Naive thymus-derived CD4-positive, alpha-beta T cell (primary cell): ENCODE results near the gene ZBTB49. TPM values are rescaled to one million over a fixed set of nuclear protein-coding genes. Genes with fewer than 3 reads are reported as not detected.

ENCODE experiments used
- ATAC-seq: fragments of 150-1000 bp; cut with Tn5 transposase; 2 replicates; pipeline ENCODE4 v1.10.0; 2021; ENCODE audit warnings: mild to moderate bottlenecking, moderate library complexity
- CTCF ChIA-PET: fragments of 350-600 bp; sonication (Branson Sonifier 250); formaldehyde crosslinking; loops from one replicate; lab custom pipeline; 2021; ENCODE audit warnings: antibody characterized with exemption; lab: Charles Lee
- POLR2A ChIA-PET: fragments of 350-600 bp; sonication (Branson Sonifier 250); formaldehyde crosslinking; loops from one replicate; lab custom pipeline; 2021; ENCODE audit warnings: antibody characterized with exemption, inconsistent platforms; lab: Charles Lee
- DNase-seq, 9 donors: peaks; one replicate each; pipeline versions ENCODE4 v3.0.0 to v3.0.0-alpha.2; 2020 to 2022; ENCODE audit warnings: mixed read lengths in 1 of 9
- H3K27ac ChIP-seq: one replicate; pipeline ENCODE4 v1.7.0; 2013; ENCODE audit warnings: mild to moderate bottlenecking, low read depth, low read length, moderate library complexity
- H3K27me3 ChIP-seq, 2 donors: one replicate each; pipeline ENCODE4 v1.7.0; 2013; ENCODE audit warnings: low read length in 2 of 2, mild to moderate bottlenecking in 2 of 2, moderate library complexity in 2 of 2; ENCODE audit not compliant: control insufficient read depth in 2 of 2, insufficient read depth in 2 of 2
- H3K36me3 ChIP-seq, 3 experiments: 1 replicate in 2 of 3; 2 replicates in 1 of 3; pipeline ENCODE4 v1.7.0; 2013; ENCODE audit warnings: low read length in 3 of 3, mild to moderate bottlenecking in 3 of 3, moderate library complexity in 1 of 3; ENCODE audit not compliant: insufficient read depth in 3 of 3, control insufficient read depth in 2 of 3
- H3K4me1 ChIP-seq, 2 donors: one replicate each; pipeline ENCODE4 v1.7.0; 2013; ENCODE audit warnings: low read length in 2 of 2, mild to moderate bottlenecking in 2 of 2, moderate library complexity in 1 of 2; ENCODE audit not compliant: control insufficient read depth in 2 of 2, insufficient read depth in 2 of 2
- H3K4me3 ChIP-seq: 2 replicates; pipeline ENCODE4 v1.7.0; 2013; ENCODE audit warnings: mild to moderate bottlenecking, low read length
- H3K9me3 ChIP-seq, 3 experiments: 1 replicate in 2 of 3; 2 replicates in 1 of 3; pipeline ENCODE4 v1.7.0; 2013; ENCODE audit warnings: low read length in 3 of 3; ENCODE audit not compliant: control insufficient read depth in 2 of 3
- H3K27ac Mint-ChIP-seq, 9 donors: one replicate each; pipeline ENCODE4 v1.8.0; 2020 to 2022; ENCODE audit warnings: mixed read lengths in 9 of 9, mild to moderate bottlenecking in 8 of 9, moderate library complexity in 5 of 9, inconsistent platforms in 2 of 9
- H3K27me3 Mint-ChIP-seq, 5 donors: one replicate each; pipeline ENCODE4 v1.8.0; 2021 to 2022; ENCODE audit warnings: mixed read lengths in 5 of 5, mild to moderate bottlenecking in 1 of 5
- H3K36me3 Mint-ChIP-seq, 5 donors: one replicate each; pipeline ENCODE4 v1.8.0; 2020 to 2022; ENCODE audit warnings: mixed read lengths in 5 of 5, mild to moderate bottlenecking in 3 of 5, inconsistent platforms in 1 of 5
- H3K4me1 Mint-ChIP-seq, 7 donors: one replicate each; pipeline ENCODE4 v1.8.0; 2020 to 2022; ENCODE audit warnings: mixed read lengths in 7 of 7, mild to moderate bottlenecking in 3 of 7, inconsistent platforms in 1 of 7
- H3K4me3 Mint-ChIP-seq, 10 donors: one replicate each; pipeline ENCODE4 v1.8.0; 2020 to 2022; ENCODE audit warnings: mild to moderate bottlenecking in 10 of 10, mixed read lengths in 10 of 10, moderate library complexity in 6 of 10, inconsistent platforms in 2 of 10
- H3K9me3 Mint-ChIP-seq, 11 donors: one replicate each; pipeline ENCODE4 v1.8.0; 2020 to 2022; ENCODE audit warnings: mixed read lengths in 11 of 11, mild to moderate bottlenecking in 4 of 11, inconsistent platforms in 1 of 11, moderate library complexity in 1 of 11
- intact Hi-C, 2 donors: fragments of 100-400 bp; cut with micrococcal nuclease; formaldehyde crosslinking; loops; one replicate each; pipeline ENCODE4 v1.15.1; 2023
- polyA plus RNA-seq, 2 donors: library from polyadenylated mRNA; unstranded; fragments of 300-500 nt; fragmentation: Illumina TruSeq; gene quantifications; one replicate each; pipeline ENCODE4 v1.2.3, GENCODE V29; 2021
- total RNA-seq, 6 experiments: library from RNA in 5 of 6; stranded (reverse) in 5 of 6; gene quantifications; 1 replicate in 5 of 6; 2 replicates in 1 of 6; pipeline ENCODE4 v1.2.3 and lab custom pipeline; 2021 to 2026

Gene ZBTB49
- total and polyA plus RNA-seq, 7 experiments from 2014 or later, result 2.0 to 16.1 (median 8.0) TPM

DNA sequence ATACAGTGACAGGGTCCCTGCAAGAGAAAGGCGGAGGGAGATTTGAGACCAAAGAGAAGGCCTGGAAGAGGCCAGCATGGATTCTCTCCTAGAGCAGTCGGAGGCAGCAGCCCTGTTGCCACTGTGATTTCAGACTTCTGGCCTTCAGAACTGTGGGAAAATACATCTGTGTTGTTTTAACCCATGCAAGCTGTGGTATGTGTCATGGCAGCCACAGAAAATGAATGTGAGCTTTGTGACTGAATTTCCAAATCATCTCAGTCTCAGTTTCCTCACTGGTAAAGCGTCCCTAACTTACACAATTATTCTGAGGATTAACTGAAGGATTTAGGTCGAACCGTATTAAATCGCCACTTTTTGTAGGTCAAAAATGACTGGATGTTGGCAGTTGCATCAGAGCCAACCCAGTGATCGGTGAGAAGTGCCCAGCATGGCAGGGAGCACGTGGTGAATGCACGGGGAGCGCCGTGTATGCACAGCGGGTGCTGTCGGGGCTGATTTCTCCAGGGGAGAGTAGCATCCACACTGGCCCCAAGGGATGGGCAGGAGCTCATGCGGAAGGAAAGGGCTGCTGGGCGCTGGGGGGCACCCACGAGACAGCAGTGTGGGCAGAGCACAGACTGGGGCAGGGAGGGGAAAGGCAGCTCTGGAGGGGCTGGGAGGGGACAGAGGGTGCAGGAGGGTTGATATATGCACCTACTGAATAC lies 73.1 kb downstream of the ZBTB49 start:
- no peak for DNase-seq
- POLR2A ChIA-PET, result interaction anchor here (0.6 kb wide), 1 partner anchor 25 kb away, joined by 3 read pairs; no protein-coding TSS in a partner anchor

DNA sequence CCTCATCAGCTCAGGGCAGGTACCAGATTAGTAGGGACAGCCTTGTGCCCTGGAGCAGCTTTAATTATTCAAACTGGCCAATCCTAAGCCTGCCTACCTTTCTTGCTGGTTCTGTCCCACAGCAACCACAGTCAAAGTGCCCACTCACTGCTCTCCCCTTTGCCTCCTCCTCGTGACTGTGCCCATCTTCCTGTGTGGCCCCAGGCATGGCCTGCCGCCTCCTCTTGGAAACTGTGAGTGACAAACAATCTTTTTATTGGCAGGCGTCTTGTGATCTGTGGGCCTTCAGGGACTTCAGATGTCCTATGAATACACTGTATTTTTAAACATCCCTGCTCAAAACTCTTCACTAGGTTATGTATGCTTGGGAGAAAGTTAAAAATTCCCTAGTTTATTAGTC lies 74.0 kb downstream of the ZBTB49 start:
- ChIA-PET POLR2A (no interaction called here), CTCF (interaction anchor here (0.6 kb wide), 1 partner anchor 45 kb away, joined by 3 read pairs; no protein-coding TSS in a partner anchor)
- Histone ChIP-seq H3K9me3 (no peaks in the 10 kb centered on the region), H3K27me3 (no peaks in the 10 kb centered on the region), H3K27ac (no peak overlapping the region), H3K4me3 (no peak overlapping the region), H3K36me3 (no peaks in the 10 kb centered on the region), H3K4me1 (no peaks in the 10 kb centered on the region)
- intact Hi-C loops, result no loop called here
- Mint-ChIP-seq H3K27me3 (peaks cover 0 to 11% (median 11%) of the 10 kb centered on the region in 5 donors), H3K4me3 (no peak overlapping the region), H3K4me1 (peaks cover 0 to 2% (median 0%) of the 10 kb centered on the region in 7 donors), H3K36me3 (peaks cover 0 to 6% (median 3%) of the 10 kb centered on the region in 5 donors), H3K9me3 (peaks cover 0 to 11% (median 8%) of the 10 kb centered on the region in 11 donors), H3K27ac (no peak overlapping the region)
- DNase-seq, result no peak
- ATAC-seq, result no peak

More for the DNA sequence above, 73.1 kb downstream of the ZBTB49 start:
- H3K4me1 ChIP-seq, result no peaks in the 10 kb centered on the region
- Mint-ChIP-seq H3K4me3 (no peak overlapping the region), H3K4me1 (peaks cover 0 to 2% (median 0%) of the 10 kb centered on the region in 7 donors), H3K27ac (no peak overlapping the region), H3K36me3 (peaks cover 0 to 6% (median 3%) of the 10 kb centered on the region in 5 donors), H3K9me3 (peaks cover 0 to 11% (median 8%) of the 10 kb centered on the region in 11 donors), H3K27me3 (peaks cover 0 to 14% (median 11%) of the 10 kb centered on the region in 5 donors)
- H3K36me3 ChIP-seq, result no peaks in the 10 kb centered on the region
- ATAC-seq, result no peak
- no peaks in the 10 kb centered on the region for H3K9me3 ChIP-seq
- intact Hi-C loops, result no loop called here
- CTCF ChIA-PET, result interaction anchor here (0.6 to 0.9 kb wide), 2 partner anchors 15 to 44 kb away, joined by 3 read pairs; no protein-coding TSS in a partner anchor
- H3K4me3 ChIP-seq, result no peak overlapping the region
- no peak overlapping the region for H3K27ac ChIP-seq
- no peaks in the 10 kb centered on the region for H3K27me3 ChIP-seq

DNA sequence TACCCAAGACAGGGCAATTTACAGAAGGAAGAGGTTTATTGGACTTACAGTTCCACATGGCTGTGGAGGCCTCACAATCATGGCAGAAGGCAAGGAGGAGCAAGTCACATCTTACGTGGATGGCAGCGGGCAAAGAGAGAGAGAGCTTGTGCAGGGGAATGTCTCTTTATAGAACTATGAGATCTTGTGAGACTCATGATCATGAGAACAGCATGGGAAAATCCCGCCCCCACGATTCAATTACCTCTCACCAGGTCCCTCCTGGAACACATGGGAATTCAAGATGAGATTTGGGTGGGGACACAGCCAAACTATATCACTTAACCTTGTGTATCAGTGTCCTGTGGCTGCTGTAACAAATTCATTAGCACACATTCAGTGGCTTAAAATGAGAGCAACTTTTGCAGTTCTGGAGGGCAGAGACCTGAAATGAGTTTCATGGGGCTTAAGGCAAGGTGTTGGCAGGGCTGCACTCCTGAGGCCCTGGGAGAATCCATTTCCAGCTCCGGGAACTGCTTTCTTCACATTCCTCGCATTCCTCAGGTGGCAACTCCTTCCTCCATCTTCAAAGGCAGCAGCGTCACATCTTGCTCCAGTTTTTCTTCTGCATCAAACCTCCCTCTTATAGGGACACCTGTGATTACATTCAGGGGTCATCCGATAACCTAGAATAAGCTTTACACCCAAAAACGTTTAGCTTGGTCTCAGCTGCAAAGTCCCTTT lies 74.6 kb downstream of the ZBTB49 start:
- Mint-ChIP-seq H3K27me3 (peaks cover 0 to 11% (median 9%) of the 10 kb centered on the region in 5 donors), H3K36me3 (peaks cover 0 to 6% (median 3%) of the 10 kb centered on the region in 5 donors), H3K4me3 (no peak overlapping the region), H3K4me1 (peaks cover 0 to 2% (median 0%) of the 10 kb centered on the region in 7 donors), H3K9me3 (peaks cover 0 to 11% (median 8%) of the 10 kb centered on the region in 11 donors), H3K27ac (no peak overlapping the region)
- intact Hi-C loops, result no loop called here
- H3K36me3 ChIP-seq, result no peaks in the 10 kb centered on the region
- no peak overlapping the region for H3K27ac ChIP-seq
- POLR2A ChIA-PET, result no interaction called here
- H3K9me3 ChIP-seq, result no peaks in the 10 kb centered on the region
- CTCF ChIA-PET, result no interaction called here
- H3K4me3 ChIP-seq, result no peak overlapping the region
- DNase-seq (no peak), ATAC-seq (no peak)
- no peaks in the 10 kb centered on the region for H3K4me1 ChIP-seq
- H3K27me3 ChIP-seq, result no peaks in the 10 kb centered on the region

DNA sequence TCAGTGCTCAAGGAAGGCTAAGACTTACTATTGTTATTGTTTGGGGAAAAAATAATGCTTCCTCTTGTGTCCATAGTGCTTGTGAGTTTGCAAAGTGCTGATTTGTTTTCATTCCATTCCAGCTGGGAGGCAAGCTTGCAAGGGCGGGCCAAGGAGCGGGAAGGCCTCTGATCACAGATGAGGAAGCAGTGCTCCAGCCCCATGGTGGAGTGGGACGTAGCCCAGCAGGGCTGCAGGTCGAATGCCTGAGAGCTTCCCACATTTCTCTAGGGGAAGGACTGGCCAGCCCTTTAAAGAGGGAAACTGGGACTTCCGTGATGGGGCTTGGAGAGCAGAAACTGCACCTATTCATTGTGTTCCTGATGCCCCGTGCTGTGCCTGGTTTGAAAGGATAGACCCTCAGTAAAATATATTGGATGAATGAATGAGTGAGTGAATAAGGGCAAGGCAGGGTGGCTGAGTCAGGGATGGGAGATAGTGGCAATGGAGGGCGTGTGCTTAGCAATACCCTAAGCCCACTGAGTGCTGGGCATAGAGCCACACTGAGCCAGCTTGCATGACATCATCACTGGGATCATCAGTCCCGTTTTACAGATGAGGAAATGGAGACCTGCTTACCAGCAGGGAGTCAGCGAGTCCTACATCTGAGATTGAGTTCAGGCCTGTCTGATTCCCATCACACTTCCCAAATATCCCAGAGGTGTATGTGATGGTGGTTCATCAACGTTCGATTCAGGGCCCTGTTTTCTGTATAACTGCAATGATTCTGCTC lies 78.9 kb downstream of the ZBTB49 start:
- POLR2A ChIA-PET, result no interaction called here
- no peak for DNase-seq
- CTCF ChIA-PET, result no interaction called here
- H3K4me1 ChIP-seq, result no peaks in the 10 kb centered on the region
- H3K4me1 Mint-ChIP-seq, result no peaks in the 10 kb centered on the region
- peaks cover 0 to 6% (median 3%) of the 10 kb centered on the region in 5 donors for H3K36me3 Mint-ChIP-seq
- ATAC-seq, result no peak
- H3K27me3 ChIP-seq, result no peaks in the 10 kb centered on the region
- no peak overlapping the region for H3K27ac Mint-ChIP-seq
- peaks cover 0 to 11% (median 6%) of the 10 kb centered on the region in 11 donors for H3K9me3 Mint-ChIP-seq
- H3K27me3 Mint-ChIP-seq, result peaks cover 0 to 12% (median 4%) of the 10 kb centered on the region in 5 donors
- no peak overlapping the region for H3K4me3 Mint-ChIP-seq
- intact Hi-C loops, result no loop called here
- H3K4me3 ChIP-seq, result no peak overlapping the region
- H3K36me3 ChIP-seq, result no peaks in the 10 kb centered on the region
- H3K27ac ChIP-seq, result no peak overlapping the region
- no peaks in the 10 kb centered on the region for H3K9me3 ChIP-seq

Other genes with a start within 250 kb of the ZBTB49 start
- not detected for gene OTOP1, start 63.3 kb upstream of the ZBTB49 start, total RNA-seq
- not detected for gene OTOP1, start 63.3 kb upstream of the ZBTB49 start, polyA plus RNA-seq
- gene TMEM128, start 42.0 kb upstream of the ZBTB49 start, total RNA-seq, result 10 to 100 TPM; 10.0 to 22.8 (median 17.8) TPM
- 10 to 100 TPM; 46.2 to 47.5 TPM for gene TMEM128, start 42.0 kb upstream of the ZBTB49 start, polyA plus RNA-seq
- gene LYAR, start 97 bp upstream of the ZBTB49 start, total RNA-seq, result 10 to 100 TPM; 11.1 to 27.4 (median 21.0) TPM
- 10 to 100 TPM; 19.7 to 26.4 TPM for gene LYAR, start 97 bp upstream of the ZBTB49 start, polyA plus RNA-seq
- 10 to 100 TPM in 3 of 5 experiments, 1 to 10 TPM in 1, under 1 TPM in 1; 0.90 to 24.5 (median 19.5) TPM for gene NSG1, start 96.9 kb downstream of the ZBTB49 start, total RNA-seq
- 10 to 100 TPM in 1 of 2 donors, under 1 TPM in 1; 0.53 to 19.7 TPM for gene NSG1, start 96.9 kb downstream of the ZBTB49 start, polyA plus RNA-seq